Subcutaneous adipose tissue (tissue), 4 donors: ENCODE data around the gene HS3ST3A1. TPM values are rescaled to one million over a fixed set of nuclear protein-coding genes. Genes with fewer than 3 reads are reported as not detected.

Source experiments
- CTCF ChIP-seq: fragments of 450-650 bp; IDR thresholded peaks from one replicate; pipeline ENCODE4 v1.5.1; 2016; ENCODE audit warnings: low read depth, mild to moderate bottlenecking, control low read depth, antibody characterized with exemption, moderate library complexity
- total RNA-seq, 4 donors: library from RNA; depleted of rRNA; stranded (reverse); fragments of >200 nt; gene quantifications; one replicate each; pipeline ENCODE4 v1.1.0, GENCODE V29; 2016

HS3ST3A1 gene
- total RNA-seq, 4 donors from 2014 or later = 0.19 to 3.6 (median 1.3) TPM; not detected in 1

- TF ChIP-seq CTCF = no peak
These were observed 40.0 kb downstream of the HS3ST3A1 start for GRCh38 chr17:13561606-13562270.

GRCh38 chr17:13560935-13561334, 40.8 kb downstream of the HS3ST3A1 start:
- TF ChIP-seq CTCF = no peak

GRCh38 chr17:13558588-13558987, 43.1 kb downstream of the HS3ST3A1 start:
- TF ChIP-seq CTCF = no peak

- no peak for TF ChIP-seq CTCF
These were observed 44.7 kb downstream of the HS3ST3A1 start for GRCh38 chr17:13557077-13557476.

GRCh38 chr17:13554231-13554630, 47.5 kb downstream of the HS3ST3A1 start:
- no peak for TF ChIP-seq CTCF

GRCh38 chr17:13550291-13550690, 51.4 kb downstream of the HS3ST3A1 start:
- TF ChIP-seq CTCF = no peak

- no peak for TF ChIP-seq CTCF
These were observed 54.9 kb downstream of the HS3ST3A1 start for GRCh38 chr17:13546851-13547250.
